Measurements from ENCODE around the gene PPP1R37. TPM values are rescaled to one million over a fixed set of nuclear protein-coding genes. Genes with fewer than 3 reads are reported as not detected.

PPP1R37 gene
- total and polyA plus RNA-seq, 2 experiments from 2014 or later, result 14.0 to 30.8 TPM

- Histone ChIP-seq H3K36me3 (replicated peaks; ENCODE audit: insufficient read depth, low read depth) (no peaks in the 10 kb centered on the region), H3K4me1 (ENCODE audit: insufficient read depth) (peaks cover 82% of the 10 kb centered on the region), H4K20me1 (ENCODE audit: insufficient read depth, poor library complexity, severe bottlenecking) (peaks cover 63% of the 10 kb centered on the region)
Observed at GRCh38 chr19:45100201-45100600, 7.2 kb downstream of the PPP1R37 start.

GRCh38 chr19:45100846-45101252 is 7.9 kb downstream of the PPP1R37 start:
- H3K27ac ChIP-seq, result peak overlapping the region; percentile 94

More at GRCh38 chr19:45100201-45100600, 7.2 kb downstream of the PPP1R37 start:
- Histone ChIP-seq H3K9me3 (ENCODE audit: low read depth) (no peaks in the 10 kb centered on the region), H3K4me2 (peak overlapping the region; percentile 62), H3K27ac (peak overlapping the region; percentile 94), H3K4me3 (no peak overlapping the region), H3K79me2 (peaks cover 95% of the 10 kb centered on the region), H3K9me2 (replicated peaks; ENCODE audit: insufficient read depth) (no peaks in the 10 kb centered on the region), H2AFZ (no peak overlapping the region), H3K27me3 (no peaks in the 10 kb centered on the region)
- WGBS (ENCODE audit: low lambda C conversion rate, missing lambda C conversion rate), result 87% methylated on average over 3 of the region's 3 CpGs
- TF ChIP-seq, protein P1, sequence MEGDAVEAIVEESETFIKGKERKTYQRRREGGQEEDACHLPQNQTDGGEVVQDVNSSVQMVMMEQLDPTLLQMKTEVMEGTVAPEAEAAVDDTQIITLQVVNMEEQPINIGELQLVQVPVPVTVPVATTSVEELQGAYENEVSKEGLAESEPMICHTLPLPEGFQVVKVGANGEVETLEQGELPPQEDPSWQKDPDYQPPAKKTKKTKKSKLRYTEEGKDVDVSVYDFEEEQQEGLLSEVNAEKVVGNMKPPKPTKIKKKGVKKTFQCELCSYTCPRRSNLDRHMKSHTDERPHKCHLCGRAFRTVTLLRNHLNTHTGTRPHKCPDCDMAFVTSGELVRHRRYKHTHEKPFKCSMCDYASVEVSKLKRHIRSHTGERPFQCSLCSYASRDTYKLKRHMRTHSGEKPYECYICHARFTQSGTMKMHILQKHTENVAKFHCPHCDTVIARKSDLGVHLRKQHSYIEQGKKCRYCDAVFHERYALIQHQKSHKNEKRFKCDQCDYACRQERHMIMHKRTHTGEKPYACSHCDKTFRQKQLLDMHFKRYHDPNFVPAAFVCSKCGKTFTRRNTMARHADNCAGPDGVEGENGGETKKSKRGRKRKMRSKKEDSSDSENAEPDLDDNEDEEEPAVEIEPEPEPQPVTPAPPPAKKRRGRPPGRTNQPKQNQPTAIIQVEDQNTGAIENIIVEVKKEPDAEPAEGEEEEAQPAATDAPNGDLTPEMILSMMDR (IDR thresholded peaks at IDR 0.05; ENCODE audit: poor library complexity), result no peak
- TF ChIP-seq EZH2phosphoT487 (IDR thresholded peaks at IDR 0.05; ENCODE audit: low read depth, severe bottlenecking, unreplicated experiment), result no peak
- no peak for TF ChIP-seq EZH2 (IDR thresholded peaks at IDR 0.05; ENCODE audit: borderline replicate concordance)
- DNase-seq (ENCODE audit: low spot score), result no peak

DNA sequence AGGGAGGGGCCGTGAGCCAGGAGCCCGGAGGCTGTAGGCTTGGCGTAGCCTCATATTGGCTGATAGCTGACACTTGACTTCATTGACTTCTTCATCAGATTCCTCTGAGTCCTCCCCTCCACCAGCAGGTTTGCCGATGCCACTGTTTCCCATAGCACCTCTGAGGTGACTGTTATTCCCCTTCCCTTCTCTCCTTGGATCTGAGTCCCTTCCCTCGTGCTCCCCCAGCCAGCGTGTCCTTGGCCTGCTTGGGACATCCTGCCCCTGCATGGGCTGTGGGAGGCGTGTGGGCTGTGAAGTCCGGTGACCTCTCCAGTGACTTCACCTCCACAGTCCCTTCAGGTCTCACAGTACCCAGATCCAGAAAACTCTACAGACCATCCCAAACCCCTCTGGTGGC is 8.8 kb downstream of the PPP1R37 start:
- H3K79me2 ChIP-seq, result peaks cover 95% of the 10 kb centered on the region
- H2AFZ ChIP-seq, result no peak overlapping the region
- H3K4me2 ChIP-seq, result no peak overlapping the region
- H4K20me1 ChIP-seq (ENCODE audit: insufficient read depth, poor library complexity, severe bottlenecking), result peaks cover 62% of the 10 kb centered on the region
- H3K27ac ChIP-seq, result peak overlapping the region; percentile 94
- 90% methylated on average over 8 of the region's 8 CpGs for WGBS (ENCODE audit: low lambda C conversion rate, missing lambda C conversion rate)
- no peak overlapping the region for H3K4me3 ChIP-seq
- no peaks in the 10 kb centered on the region for H3K36me3 ChIP-seq (replicated peaks; ENCODE audit: insufficient read depth, low read depth)
- no peaks in the 10 kb centered on the region for H3K9me2 ChIP-seq (replicated peaks; ENCODE audit: insufficient read depth)
- TF ChIP-seq EZH2phosphoT487 (IDR thresholded peaks at IDR 0.05; ENCODE audit: low read depth, severe bottlenecking, unreplicated experiment) (no peak), EZH2 (IDR thresholded peaks at IDR 0.05; ENCODE audit: borderline replicate concordance) (no peak)
- TF ChIP-seq, protein P1 (IDR thresholded peaks at IDR 0.05; ENCODE audit: poor library complexity), result no peak
- peaks cover 83% of the 10 kb centered on the region for H3K4me1 ChIP-seq (ENCODE audit: insufficient read depth)
- no peak for DNase-seq (ENCODE audit: low spot score)
- no peaks in the 10 kb centered on the region for H3K9me3 ChIP-seq (ENCODE audit: low read depth)
- no peaks in the 10 kb centered on the region for H3K27me3 ChIP-seq

More at GRCh38 chr19:45100846-45101252, 7.9 kb downstream of the PPP1R37 start:
- Histone ChIP-seq H3K9me2 (replicated peaks; ENCODE audit: insufficient read depth) (no peaks in the 10 kb centered on the region), H3K4me1 (ENCODE audit: insufficient read depth) (peaks cover 84% of the 10 kb centered on the region), H3K9me3 (ENCODE audit: low read depth) (no peaks in the 10 kb centered on the region), H3K27me3 (no peaks in the 10 kb centered on the region), H3K4me3 (no peak overlapping the region), H2AFZ (no peak overlapping the region), H3K79me2 (peaks cover 95% of the 10 kb centered on the region), H4K20me1 (ENCODE audit: insufficient read depth, poor library complexity, severe bottlenecking) (peaks cover 61% of the 10 kb centered on the region), H3K4me2 (peak overlapping the region; percentile 62), H3K36me3 (replicated peaks; ENCODE audit: insufficient read depth, low read depth) (no peaks in the 10 kb centered on the region)
- WGBS (ENCODE audit: low lambda C conversion rate, missing lambda C conversion rate), result 79% methylated on average over 8 of the region's 8 CpGs
- TF ChIP-seq, protein P1 (IDR thresholded peaks at IDR 0.05; ENCODE audit: poor library complexity), result no peak
- peak; percentile 51 for DNase-seq (ENCODE audit: low spot score)

DNA sequence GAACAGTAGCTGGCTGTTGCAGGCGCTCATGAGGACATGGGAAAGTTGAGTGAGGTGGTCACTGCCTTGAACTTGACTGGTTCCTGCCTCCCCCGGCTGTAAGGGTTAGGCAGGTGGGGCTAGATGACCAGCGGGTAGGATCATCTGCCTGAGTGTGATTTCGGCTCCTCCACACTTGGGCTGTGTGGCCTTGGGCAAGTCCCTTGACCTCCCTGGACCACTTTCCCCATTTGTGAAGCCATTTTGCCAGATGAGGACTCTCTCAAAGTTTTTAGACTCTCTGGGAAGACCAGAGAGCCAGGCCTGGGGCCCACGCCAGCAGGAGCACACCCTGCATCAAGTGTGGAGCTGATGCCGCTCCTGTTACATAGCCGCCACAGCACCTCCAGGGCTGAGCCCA is 9.5 kb downstream of the PPP1R37 start:
- 97% methylated on average over 7 of the region's 7 CpGs for WGBS (ENCODE audit: low lambda C conversion rate, missing lambda C conversion rate)
- peak overlapping the region; percentile 65 for H3K4me2 ChIP-seq
- no peaks in the 10 kb centered on the region for H3K9me3 ChIP-seq (ENCODE audit: low read depth)
- TF ChIP-seq EZH2 (IDR thresholded peaks at IDR 0.05; ENCODE audit: borderline replicate concordance), result no peak
- TF ChIP-seq, protein P1 (IDR thresholded peaks at IDR 0.05; ENCODE audit: poor library complexity), result no peak
- TF ChIP-seq EZH2phosphoT487 (IDR thresholded peaks at IDR 0.05; ENCODE audit: low read depth, severe bottlenecking, unreplicated experiment), result no peak
- H3K36me3 ChIP-seq (replicated peaks; ENCODE audit: insufficient read depth, low read depth), result no peaks in the 10 kb centered on the region
- DNase-seq (ENCODE audit: low spot score), result no peak
- H3K27ac ChIP-seq, result peak overlapping the region; percentile 94
- H2AFZ ChIP-seq, result no peak overlapping the region
- H3K4me1 ChIP-seq (ENCODE audit: insufficient read depth), result peaks cover 76% of the 10 kb centered on the region
- peaks cover 95% of the 10 kb centered on the region for H3K79me2 ChIP-seq
- H3K9me2 ChIP-seq (replicated peaks; ENCODE audit: insufficient read depth), result no peaks in the 10 kb centered on the region
- no peak overlapping the region for H3K4me3 ChIP-seq
- H3K27me3 ChIP-seq, result no peaks in the 10 kb centered on the region
- H4K20me1 ChIP-seq (ENCODE audit: insufficient read depth, poor library complexity, severe bottlenecking), result peaks cover 62% of the 10 kb centered on the region
